Endothelial cell (in vitro differentiated cells): ENCODE results near the gene CLPTM1. TPM values are rescaled to one million over a fixed set of nuclear protein-coding genes. Genes with fewer than 3 reads are reported as not detected.

ENCODE experiments used
- DNase-seq: peaks from one replicate; pipeline ENCODE4 v3.0.0; 2021; ENCODE audit warnings: low spot score
- H3K27ac Mint-ChIP-seq: one replicate; pipeline ENCODE4 v1.8.0; 2021; ENCODE audit warnings: mixed read lengths, inconsistent platforms; ENCODE audit not compliant: unreplicated experiment
- H3K27me3 Mint-ChIP-seq: one replicate; pipeline ENCODE4 v1.8.0; 2021; ENCODE audit warnings: mild to moderate bottlenecking, moderate library complexity, mixed read lengths, inconsistent platforms; ENCODE audit not compliant: unreplicated experiment
- H3K36me3 Mint-ChIP-seq: one replicate; pipeline ENCODE4 v1.8.0; 2021; ENCODE audit warnings: mild to moderate bottlenecking, low read depth, mixed read lengths, inconsistent platforms; ENCODE audit not compliant: unreplicated experiment
- H3K4me1 Mint-ChIP-seq: one replicate; pipeline ENCODE4 v1.8.0; 2021; ENCODE audit warnings: mild to moderate bottlenecking, mixed read lengths, inconsistent platforms; ENCODE audit not compliant: unreplicated experiment
- H3K4me3 Mint-ChIP-seq: one replicate; pipeline ENCODE4 v1.8.0; 2021; ENCODE audit warnings: mild to moderate bottlenecking, mixed read lengths, inconsistent platforms; ENCODE audit not compliant: unreplicated experiment
- H3K9me3 Mint-ChIP-seq: one replicate; pipeline ENCODE4 v1.8.0; 2021; ENCODE audit warnings: mixed read lengths, inconsistent platforms; ENCODE audit not compliant: unreplicated experiment
- long read RNA-seq: library from polyadenylated mRNA; unstranded; transcript quantifications from one replicate; pipeline ENCODE4 v2.0.0, GENCODE V29; 2020; ENCODE audit not compliant: unreplicated experiment
- total RNA-seq: library from RNA; stranded (reverse); fragmentation: NEBNext Ultra II Directional; extraction: Animal tissue kit (Norgen Biotek cat#: 25700); gene quantifications from one replicate; pipeline ENCODE4 v1.2.1, GENCODE V29; 2021; ENCODE audit not compliant: unreplicated experiment
- TF ChIP-seq, protein P1 (sequence below): fragments of 200-600 bp; sonication (generic); IDR thresholded peaks from one replicate; pipeline ENCODE4 v1.5.0; 2021; ENCODE audit warnings: antibody characterized with exemption; ENCODE audit not compliant: unreplicated experiment

CLPTM1 gene, protein sequence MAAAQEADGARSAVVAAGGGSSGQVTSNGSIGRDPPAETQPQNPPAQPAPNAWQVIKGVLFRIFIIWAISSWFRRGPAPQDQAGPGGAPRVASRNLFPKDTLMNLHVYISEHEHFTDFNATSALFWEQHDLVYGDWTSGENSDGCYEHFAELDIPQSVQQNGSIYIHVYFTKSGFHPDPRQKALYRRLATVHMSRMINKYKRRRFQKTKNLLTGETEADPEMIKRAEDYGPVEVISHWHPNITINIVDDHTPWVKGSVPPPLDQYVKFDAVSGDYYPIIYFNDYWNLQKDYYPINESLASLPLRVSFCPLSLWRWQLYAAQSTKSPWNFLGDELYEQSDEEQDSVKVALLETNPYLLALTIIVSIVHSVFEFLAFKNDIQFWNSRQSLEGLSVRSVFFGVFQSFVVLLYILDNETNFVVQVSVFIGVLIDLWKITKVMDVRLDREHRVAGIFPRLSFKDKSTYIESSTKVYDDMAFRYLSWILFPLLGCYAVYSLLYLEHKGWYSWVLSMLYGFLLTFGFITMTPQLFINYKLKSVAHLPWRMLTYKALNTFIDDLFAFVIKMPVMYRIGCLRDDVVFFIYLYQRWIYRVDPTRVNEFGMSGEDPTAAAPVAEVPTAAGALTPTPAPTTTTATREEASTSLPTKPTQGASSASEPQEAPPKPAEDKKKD
- 144 TPM for total RNA-seq
- long read RNA-seq, transcript CLPTM1-201 (14 exons, 2,604 nt): major isoform, 26 of 32 reads
- long read RNA-seq, partial matches to known transcripts: 6 of 32 reads
- long read RNA-seq, other reads (novel, unspliced or antisense): 0 of 32 reads

GRCh38 chr19:44954649-44955504 lies at the start of gene CLPTM1:
Gene CLPTM1 (plus strand): TSS chr19:44955380. CDS start chr19:44955396, 16 bp downstream.
- H3K4me1 Mint-ChIP-seq: peaks cover 40% of the 10 kb centered on the region
- TF ChIP-seq, protein P1, sequence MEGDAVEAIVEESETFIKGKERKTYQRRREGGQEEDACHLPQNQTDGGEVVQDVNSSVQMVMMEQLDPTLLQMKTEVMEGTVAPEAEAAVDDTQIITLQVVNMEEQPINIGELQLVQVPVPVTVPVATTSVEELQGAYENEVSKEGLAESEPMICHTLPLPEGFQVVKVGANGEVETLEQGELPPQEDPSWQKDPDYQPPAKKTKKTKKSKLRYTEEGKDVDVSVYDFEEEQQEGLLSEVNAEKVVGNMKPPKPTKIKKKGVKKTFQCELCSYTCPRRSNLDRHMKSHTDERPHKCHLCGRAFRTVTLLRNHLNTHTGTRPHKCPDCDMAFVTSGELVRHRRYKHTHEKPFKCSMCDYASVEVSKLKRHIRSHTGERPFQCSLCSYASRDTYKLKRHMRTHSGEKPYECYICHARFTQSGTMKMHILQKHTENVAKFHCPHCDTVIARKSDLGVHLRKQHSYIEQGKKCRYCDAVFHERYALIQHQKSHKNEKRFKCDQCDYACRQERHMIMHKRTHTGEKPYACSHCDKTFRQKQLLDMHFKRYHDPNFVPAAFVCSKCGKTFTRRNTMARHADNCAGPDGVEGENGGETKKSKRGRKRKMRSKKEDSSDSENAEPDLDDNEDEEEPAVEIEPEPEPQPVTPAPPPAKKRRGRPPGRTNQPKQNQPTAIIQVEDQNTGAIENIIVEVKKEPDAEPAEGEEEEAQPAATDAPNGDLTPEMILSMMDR: no peak
- H3K4me3 Mint-ChIP-seq: peak within 1 kb of the TSS; percentile 97
- H3K36me3 Mint-ChIP-seq: peaks cover 11% of the 10 kb centered on the region
- peak; percentile 96 for DNase-seq
- peaks cover 13% of the 10 kb centered on the region for H3K27me3 Mint-ChIP-seq
- peak within 1 kb of the TSS; percentile 99 for H3K27ac Mint-ChIP-seq
- no peaks in the 10 kb centered on the region for H3K9me3 Mint-ChIP-seq

- no peaks in the 10 kb centered on the region for H3K9me3 Mint-ChIP-seq
- TF ChIP-seq, protein P1: no peak
- H3K27me3 Mint-ChIP-seq: peaks cover 12% of the 10 kb centered on the region
- peaks cover 8% of the 10 kb centered on the region for H3K36me3 Mint-ChIP-seq
- H3K27ac Mint-ChIP-seq: peak within 1 kb of the TSS; percentile 61
- peak; percentile 40 for DNase-seq
- peak within 1 kb of the TSS; percentile 97 for H3K4me3 Mint-ChIP-seq
- no peaks in the 10 kb centered on the region for H3K4me1 Mint-ChIP-seq
These were observed 49.6 kb upstream of the CLPTM1 start, which contains the start of gene APOE for GRCh38 chr19:44905437-44906160. Gene APOE (plus strand): TSS chr19:44905796. CDS start chr19:44906625, 829 bp downstream.

DNA sequence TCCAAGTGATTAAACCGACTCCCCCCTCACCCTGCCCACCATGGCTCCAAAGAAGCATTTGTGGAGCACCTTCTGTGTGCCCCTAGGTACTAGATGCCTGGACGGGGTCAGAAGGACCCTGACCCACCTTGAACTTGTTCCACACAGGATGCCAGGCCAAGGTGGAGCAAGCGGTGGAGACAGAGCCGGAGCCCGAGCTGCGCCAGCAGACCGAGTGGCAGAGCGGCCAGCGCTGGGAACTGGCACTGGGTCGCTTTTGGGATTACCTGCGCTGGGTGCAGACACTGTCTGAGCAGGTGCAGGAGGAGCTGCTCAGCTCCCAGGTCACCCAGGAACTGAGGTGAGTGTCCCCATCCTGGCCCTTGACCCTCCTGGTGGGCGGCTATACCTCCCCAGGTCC lies 47.6 kb upstream of the CLPTM1 start:
- DNase-seq: no peak
- Mint-ChIP-seq H3K4me3 (no peak overlapping the region), H3K9me3 (no peaks in the 10 kb centered on the region), H3K36me3 (peaks cover 8% of the 10 kb centered on the region), H3K4me1 (no peaks in the 10 kb centered on the region), H3K27ac (no peak overlapping the region), H3K27me3 (peaks cover 13% of the 10 kb centered on the region)
- TF ChIP-seq, protein P1: no peak

GRCh38 chr19:44908074-44908835 lies 46.9 kb upstream of the CLPTM1 start:
- Mint-ChIP-seq H3K27me3 (peaks cover 12% of the 10 kb centered on the region), H3K36me3 (peaks cover 8% of the 10 kb centered on the region), H3K4me1 (no peaks in the 10 kb centered on the region), H3K9me3 (no peaks in the 10 kb centered on the region), H3K27ac (no peak overlapping the region), H3K4me3 (peak overlapping the region; percentile 37)
- no peak for DNase-seq
- TF ChIP-seq, protein P1: no peak
